ENCODE measurements around the gene MNT.

DNA sequence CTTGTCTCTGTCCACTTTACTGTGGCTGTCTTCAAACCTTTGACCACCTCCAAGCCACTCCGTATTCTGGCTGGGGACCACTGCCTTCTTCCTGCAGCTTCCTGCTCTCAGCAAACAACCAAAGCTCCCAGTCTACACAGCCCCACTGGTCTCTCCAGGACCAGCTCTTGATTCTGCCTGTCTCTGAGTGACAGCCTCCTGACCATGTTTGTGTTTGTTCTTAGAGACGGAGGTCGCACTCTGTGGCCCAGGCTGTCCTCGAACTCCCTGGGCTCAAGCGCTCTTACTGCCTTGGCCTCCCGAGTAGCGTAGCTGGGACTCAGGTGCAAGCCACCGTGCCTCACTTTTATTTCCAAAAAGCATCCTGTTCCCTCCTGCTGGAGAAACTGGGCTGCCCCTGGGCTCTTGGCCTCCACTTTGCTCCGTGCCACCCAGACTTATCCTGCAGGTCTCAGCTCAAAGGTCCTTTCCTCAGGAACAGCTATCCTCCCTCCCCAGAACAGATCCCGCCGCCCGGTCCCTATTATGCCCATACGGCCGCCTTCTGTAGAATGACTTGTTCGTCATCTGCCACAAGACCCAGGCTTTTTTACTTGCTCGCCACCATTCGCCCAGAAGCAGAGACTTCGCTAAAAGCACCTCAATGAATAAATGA, 9.1 kb downstream of the MNT start:
- TF ChIP-seq, protein P1, sequence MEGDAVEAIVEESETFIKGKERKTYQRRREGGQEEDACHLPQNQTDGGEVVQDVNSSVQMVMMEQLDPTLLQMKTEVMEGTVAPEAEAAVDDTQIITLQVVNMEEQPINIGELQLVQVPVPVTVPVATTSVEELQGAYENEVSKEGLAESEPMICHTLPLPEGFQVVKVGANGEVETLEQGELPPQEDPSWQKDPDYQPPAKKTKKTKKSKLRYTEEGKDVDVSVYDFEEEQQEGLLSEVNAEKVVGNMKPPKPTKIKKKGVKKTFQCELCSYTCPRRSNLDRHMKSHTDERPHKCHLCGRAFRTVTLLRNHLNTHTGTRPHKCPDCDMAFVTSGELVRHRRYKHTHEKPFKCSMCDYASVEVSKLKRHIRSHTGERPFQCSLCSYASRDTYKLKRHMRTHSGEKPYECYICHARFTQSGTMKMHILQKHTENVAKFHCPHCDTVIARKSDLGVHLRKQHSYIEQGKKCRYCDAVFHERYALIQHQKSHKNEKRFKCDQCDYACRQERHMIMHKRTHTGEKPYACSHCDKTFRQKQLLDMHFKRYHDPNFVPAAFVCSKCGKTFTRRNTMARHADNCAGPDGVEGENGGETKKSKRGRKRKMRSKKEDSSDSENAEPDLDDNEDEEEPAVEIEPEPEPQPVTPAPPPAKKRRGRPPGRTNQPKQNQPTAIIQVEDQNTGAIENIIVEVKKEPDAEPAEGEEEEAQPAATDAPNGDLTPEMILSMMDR (IDR thresholded peaks at IDR 0.05; ENCODE audit: poor library complexity, severe bottlenecking), result no peak
- TF ChIP-seq EZH2 (IDR thresholded peaks at IDR 0.05; ENCODE audit: borderline replicate concordance, insufficient read depth, low read length, poor library complexity, severe bottlenecking) (no peak), EP300 (conservative IDR thresholded peaks at IDR 0.05; ENCODE audit: poor library complexity, severe bottlenecking) (no peak)

Data from neural cell (in vitro differentiated cells).